HEK293 (cell line): ENCODE results near the gene NTRK3.
A peak's percentile ranks its signal among the peaks of the same experiment; 100 is the strongest.

Experiments used
- CTCF ChIP-seq: fragments of 450-650 bp; formaldehyde crosslinking; IDR thresholded peaks from 2 replicates; pipeline ENCODE4 v1.5.1; 2016; ENCODE audit warnings: missing biosample characterization, missing genetic modification characterization
- ELK4 ChIP-seq: IDR thresholded peaks from 2 replicates; pipeline ENCODE4 v1.6.1; 2011; ENCODE audit warnings: mild to moderate bottlenecking, low read depth, low read length, borderline replicate concordance
- PATZ1 ChIP-seq: fragments of 450-650 bp; formaldehyde crosslinking; IDR thresholded peaks from 2 replicates; pipeline ENCODE4 v1.5.1; 2016; ENCODE audit warnings: missing biosample characterization, missing genetic modification characterization
- REPIN1 ChIP-seq: fragments of 450-650 bp; formaldehyde crosslinking; IDR thresholded peaks from 2 replicates; pipeline ENCODE4 v1.5.1; 2017; ENCODE audit warnings: missing biosample characterization, missing genetic modification characterization, low read depth
- ZBTB1 ChIP-seq: fragments of 450-650 bp; formaldehyde crosslinking; IDR thresholded peaks from 2 replicates; pipeline ENCODE4 v1.5.1; 2016; ENCODE audit warnings: missing biosample characterization, missing genetic modification characterization
- ZNF112 ChIP-seq: fragments of 450-650 bp; formaldehyde crosslinking; IDR thresholded peaks from 2 replicates; pipeline ENCODE4 v1.5.0; 2017; ENCODE audit warnings: missing biosample characterization, missing genetic modification characterization
- ZNF423 ChIP-seq: fragments of 450-650 bp; formaldehyde crosslinking; IDR thresholded peaks from 2 replicates; pipeline ENCODE4 v1.5.1; 2016; ENCODE audit warnings: missing biosample characterization, missing genetic modification characterization
- ZNF560 ChIP-seq: fragments of 450-650 bp; formaldehyde crosslinking; IDR thresholded peaks from 2 replicates; pipeline ENCODE4 v1.5.1; 2017; ENCODE audit warnings: missing biosample characterization, missing genetic modification characterization, borderline replicate concordance

- no peak for TF ChIP-seq ELK4
- TF ChIP-seq ZNF423 (tag by site-specific recombination), result no peak
- TF ChIP-seq REPIN1 (tag by site-specific recombination), result no peak
- peak; percentile 76 for TF ChIP-seq CTCF (tag by site-specific recombination)
- TF ChIP-seq PATZ1 (tag by site-specific recombination), result peak; percentile 39
- TF ChIP-seq ZNF560 (tag by site-specific recombination), result no peak
- no peak for TF ChIP-seq ZNF112 (tag by site-specific recombination)
- TF ChIP-seq ZBTB1, result no peak
These were observed at the start of gene NTRK3 for GRCh38 chr15:88256279-88257230.
